HG03439 (cell line): ENCODE data around the gene ST13.
"Not testable (repeated sequence)": the region's sequence is repeated elsewhere in the genome, so short reads cannot be mapped to it uniquely, and the experiment has no call there.

Experiments used
- ATAC-seq: cut with Tn5 transposase; IDR thresholded peaks from one replicate; pipeline ENCODE4 v1.9.1; 2021; ENCODE audit warnings: mild to moderate bottlenecking, moderate library complexity; ENCODE audit not compliant: unreplicated experiment

The ST13 gene

GRCh38 chr22:40844951-40845350 lies 11.5 kb downstream of the ST13 start:
- no peak for ATAC-seq

DNA sequence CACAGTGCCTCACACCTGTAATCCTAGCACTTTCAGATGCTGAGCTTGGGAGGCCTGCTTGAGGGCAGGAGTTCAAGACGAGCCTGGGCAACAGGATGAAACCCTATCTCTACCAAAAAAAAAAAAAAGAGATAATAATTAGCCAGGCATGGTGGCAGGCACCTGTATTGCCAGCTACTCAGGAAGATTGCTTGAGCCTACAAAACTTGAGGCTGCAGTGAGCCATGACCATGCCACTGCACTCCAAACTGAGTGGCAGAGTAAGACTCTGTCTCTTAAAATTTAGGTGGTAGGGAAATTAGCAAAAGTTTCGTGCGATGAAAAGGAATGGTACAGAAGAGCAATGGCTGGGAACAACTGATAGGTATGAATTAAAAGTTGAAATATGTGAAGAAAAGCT lies 18.0 kb downstream of the ST13 start:
- ATAC-seq = no peak

- no peak for ATAC-seq
These were observed 21.8 kb downstream of the ST13 start for GRCh38 chr22:40834619-40835018.

- no peak for ATAC-seq
These were observed 27.3 kb downstream of the ST13 start for GRCh38 chr22:40829131-40829530.

GRCh38 chr22:40826984-40827741 lies 29.3 kb downstream of the ST13 start:
- no peak for ATAC-seq

GRCh38 chr22:40826292-40826691 lies 30.1 kb downstream of the ST13 start:
- not testable (repeated sequence) for ATAC-seq

DNA sequence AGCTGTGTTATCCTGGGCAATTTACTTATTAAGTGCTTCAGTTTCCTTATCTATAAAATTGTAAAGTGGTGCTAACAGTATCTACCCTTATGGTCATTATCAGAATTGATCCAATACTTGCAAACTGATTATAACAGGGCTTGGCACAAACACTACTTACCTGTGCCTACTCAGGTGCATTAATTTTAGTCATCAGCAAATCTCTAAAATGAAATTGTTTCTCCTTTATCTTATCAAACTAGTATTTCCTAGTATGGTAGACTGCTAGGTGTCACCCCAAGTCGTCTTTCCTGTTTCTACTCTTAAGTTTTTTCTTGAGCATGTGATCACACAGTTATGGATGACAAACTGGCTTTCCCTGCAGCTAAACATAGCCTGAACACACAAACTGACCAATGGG lies 33.0 kb downstream of the ST13 start:
- ATAC-seq = no peak

DNA sequence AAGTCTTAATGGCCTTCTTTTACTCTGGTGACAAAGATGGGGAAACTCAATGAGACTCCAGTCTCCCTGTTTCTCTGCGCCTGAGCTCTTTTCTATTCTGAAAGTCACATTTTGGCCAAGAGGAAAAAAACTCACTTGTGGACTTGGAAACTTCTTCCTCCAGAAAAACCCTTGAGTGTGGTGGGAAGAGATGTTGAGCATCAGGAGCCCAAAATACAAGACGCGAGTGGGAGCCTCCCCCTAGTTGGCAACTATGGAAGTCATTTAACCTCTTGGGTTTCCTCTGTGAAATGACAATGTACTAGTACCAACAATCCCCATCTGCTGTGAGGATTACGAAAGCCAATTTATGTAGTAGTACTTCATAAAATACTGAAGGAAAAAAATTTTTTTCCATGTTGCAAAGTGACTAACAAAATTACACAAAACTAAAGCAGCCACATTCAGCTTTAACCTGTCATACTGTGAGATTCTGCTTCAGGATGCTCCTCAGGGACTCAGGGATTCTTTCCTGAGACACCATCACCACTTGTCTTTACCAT lies 36.8 kb downstream of the ST13 start:
- ATAC-seq = no peak

DNA sequence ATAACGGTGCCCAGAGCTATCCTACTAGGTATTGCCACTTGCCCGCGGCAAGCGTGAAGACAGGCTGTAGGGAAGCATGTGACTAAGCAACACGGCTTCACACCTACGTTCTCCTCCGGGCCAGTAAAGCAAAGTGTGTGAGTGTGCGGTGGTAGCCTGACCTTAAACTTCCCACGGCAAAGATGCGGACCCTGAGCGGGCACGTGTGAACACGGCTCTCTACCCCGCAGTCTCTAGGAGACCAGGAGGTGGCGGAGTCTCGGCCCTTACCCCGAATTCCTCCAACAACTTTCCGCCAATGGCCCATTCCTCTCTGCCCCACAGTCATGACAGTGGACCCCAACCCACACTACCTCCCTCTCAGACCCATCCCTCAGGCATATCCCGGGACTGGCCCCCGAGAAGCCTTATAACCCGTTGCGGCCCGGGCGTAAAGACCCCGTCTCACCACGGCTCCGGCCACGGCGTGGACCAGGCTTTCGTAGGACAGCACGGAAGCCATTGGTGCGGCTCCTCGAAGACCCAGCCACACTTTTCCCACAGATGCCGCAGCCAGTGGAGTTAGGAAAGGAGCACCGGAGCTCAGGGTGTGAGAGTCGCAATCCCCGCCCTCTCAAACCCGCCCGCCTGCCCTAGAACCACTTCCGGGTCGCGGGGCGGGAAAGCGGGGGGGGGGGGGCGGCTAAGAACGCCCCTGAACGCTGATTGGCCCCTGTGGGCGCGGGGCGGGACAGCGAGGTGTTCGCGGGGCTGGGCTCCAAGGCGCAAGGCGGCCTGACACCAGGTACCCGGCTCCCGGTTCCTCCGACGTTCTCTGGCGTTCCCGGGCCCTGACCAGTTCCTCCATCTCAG lies 37.5 kb downstream of the ST13 start, which contains the start of gene SLC25A17:
TSS of gene SLC25A17 (minus strand) at position 600 of the 852 bp plus-strand sequence. CDS start at position 502, 98 bp downstream.
- peak; percentile 62 for ATAC-seq

DNA sequence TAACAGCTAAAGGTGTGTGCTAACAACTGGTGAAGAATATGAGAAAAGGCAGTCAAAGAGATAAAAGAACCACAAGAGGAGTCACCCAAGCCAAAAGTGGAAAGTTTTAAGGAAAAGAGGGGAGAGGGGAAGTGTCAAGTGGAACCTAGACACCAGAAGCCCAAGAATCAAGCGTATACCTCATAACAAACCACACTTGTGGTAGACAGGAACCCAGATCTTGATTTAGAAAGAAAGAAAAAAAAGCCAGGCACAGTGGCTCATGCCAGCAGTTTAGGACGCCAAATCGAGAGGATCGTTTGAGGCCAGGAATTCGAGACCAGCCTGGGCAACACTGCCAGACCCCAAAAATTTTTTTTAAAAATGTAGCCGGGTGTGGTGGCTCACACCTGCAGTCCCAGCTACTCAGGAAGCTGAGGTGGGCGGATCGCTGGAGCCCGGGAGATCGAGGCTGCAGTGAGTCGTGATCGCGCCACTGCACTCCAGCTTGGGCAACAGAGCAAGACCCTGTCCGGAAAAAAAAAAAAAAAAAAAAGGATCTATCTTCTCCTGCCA lies 38.2 kb downstream of the ST13 start:
- ATAC-seq = peak; percentile 12

- no peak for ATAC-seq
These were observed 38.7 kb downstream of the ST13 start for GRCh38 chr22:40817737-40818136.

GRCh38 chr22:40813912-40814315 lies 42.5 kb downstream of the ST13 start:
- no peak for ATAC-seq

GRCh38 chr22:40808018-40808841 lies 48.2 kb downstream of the ST13 start:
- ATAC-seq = no peak

GRCh38 chr22:40806711-40807110 lies 49.7 kb downstream of the ST13 start:
- no peak for ATAC-seq

DNA sequence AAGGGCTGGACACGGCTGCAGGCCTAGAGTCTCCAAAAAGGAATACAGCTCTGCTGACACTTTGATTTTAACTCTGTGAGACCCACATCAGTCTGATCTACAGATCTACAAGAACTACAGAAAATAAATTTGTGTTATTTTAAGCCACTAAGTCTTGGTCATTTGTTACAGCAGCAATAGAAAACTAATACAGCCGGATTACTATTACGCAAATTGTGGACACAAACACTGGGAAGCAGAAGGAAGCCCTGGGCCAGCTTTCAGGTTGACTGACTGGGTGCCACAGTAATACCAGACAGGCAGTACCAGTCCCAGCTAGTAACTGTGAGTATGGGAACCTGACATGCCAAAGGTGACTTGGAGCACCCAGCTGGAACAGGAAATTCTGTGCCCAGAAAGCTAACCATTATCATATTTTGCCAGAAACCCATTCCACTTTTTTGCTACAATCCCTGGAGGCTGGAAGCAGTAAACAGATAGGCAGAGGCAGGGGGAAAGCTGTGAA lies 50.7 kb downstream of the ST13 start:
- no peak for ATAC-seq

GRCh38 chr22:40805239-40805638 lies 51.2 kb downstream of the ST13 start:
- ATAC-seq = no peak

- no peak for ATAC-seq
These were observed 53.1 kb downstream of the ST13 start for GRCh38 chr22:40803321-40803720.

- no peak for ATAC-seq
These were observed 57.4 kb downstream of the ST13 start for GRCh38 chr22:40799008-40799407.

DNA sequence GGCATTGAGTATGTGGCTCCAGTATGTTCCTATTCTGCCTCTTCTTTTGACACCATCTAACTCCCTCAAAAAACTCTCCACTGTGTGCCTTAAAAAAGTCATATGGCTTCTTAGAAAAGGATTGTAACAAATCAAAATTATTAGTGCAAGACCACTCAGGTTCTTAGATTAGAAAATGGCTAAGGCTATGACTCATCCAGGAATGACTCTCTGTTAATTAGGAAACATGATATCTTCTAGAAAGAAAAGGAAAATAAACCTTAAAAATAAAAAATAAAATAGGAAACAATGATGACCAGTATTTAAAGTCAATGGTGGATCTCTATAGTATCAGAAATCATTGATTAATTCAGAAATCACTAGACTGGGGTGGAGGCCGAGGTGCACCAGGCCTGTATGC lies 59.0 kb downstream of the ST13 start:
- no peak for ATAC-seq

DNA sequence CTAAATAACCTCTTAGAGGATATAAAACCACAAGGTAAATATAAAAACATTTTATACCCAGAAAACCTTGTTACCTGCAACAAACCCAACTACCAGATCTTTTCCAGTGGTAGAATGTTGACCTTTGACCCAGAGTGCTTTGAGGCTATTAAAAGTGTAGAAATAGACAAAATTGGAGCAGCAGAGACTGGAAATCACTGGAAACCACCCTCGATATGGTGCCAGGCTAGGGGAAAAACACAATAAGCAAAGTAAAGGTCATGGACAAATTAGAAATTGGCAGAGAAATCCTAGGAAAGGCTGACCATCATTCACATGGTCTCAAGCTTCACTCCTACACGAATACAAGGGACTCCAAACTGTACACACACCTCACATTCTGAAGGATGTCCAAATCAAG lies 64.0 kb downstream of the ST13 start:
- no peak for ATAC-seq
